B cell (primary cell): ENCODE results near the gene GHDC. TPM values are rescaled to one million over a fixed set of nuclear protein-coding genes. Genes with fewer than 3 reads are reported as not detected.
A peak's percentile ranks its signal among the peaks of the same experiment; 100 is the strongest.

Experiments used
- ATAC-seq: fragments of 200-7000 bp; cut with Tn5 transposase; one replicate; pipeline ENCODE4 v1.10.0; 2021; ENCODE audit warnings: low read depth, mild to moderate bottlenecking, moderate number of reproducible peaks, moderate library complexity
- CTCF ChIA-PET: fragments of 350-600 bp; sonication (Branson Sonifier 250); formaldehyde crosslinking; loops from one replicate; lab custom pipeline; 2021; ENCODE audit warnings: antibody characterized with exemption, inconsistent platforms; lab: Charles Lee
- POLR2A ChIA-PET: fragments of 350-600 bp; sonication (Branson Sonifier 250); formaldehyde crosslinking; loops from one replicate; lab custom pipeline; 2021; ENCODE audit warnings: antibody characterized with exemption; lab: Charles Lee
- DNase-seq: peaks from one replicate; pipeline ENCODE4 v3.0.0; 2013
- H2AFZ ChIP-seq: 2 replicates; pipeline ENCODE4 v1.6.1; 2012; ENCODE audit warnings: mild to moderate bottlenecking, low read depth, low read length; ENCODE audit not compliant: insufficient read depth, poor library complexity, severe bottlenecking
- H3K27ac ChIP-seq, 2 donors: 1 replicate in 1 of 2; 2 replicates in 1 of 2; pipeline ENCODE4 v1.5.1; 2012 to 2013; ENCODE audit warnings: low read length in 2 of 2, mild to moderate bottlenecking in 2 of 2, moderate library complexity in 1 of 2
- H3K27me3 ChIP-seq, 4 experiments: fragments of 200-600 bp in 1 of 4; sonication (generic) in 1 of 4; replicated peaks in 1 of 4; 1 replicate in 2 of 4; 2 replicates in 2 of 4; pipeline versions ENCODE4 v1.6.1 to v1.7.0; 2013 to 2016; ENCODE audit warnings: low read length in 3 of 4, mild to moderate bottlenecking in 2 of 4, mixed read lengths in 1 of 4, moderate library complexity in 1 of 4; ENCODE audit not compliant: insufficient read depth in 4 of 4, control insufficient read depth in 3 of 4; ENCODE audit errors: control extremely low read depth in 1 of 4
- H3K36me3 ChIP-seq, 2 experiments: replicated peaks in 1 of 2; 1 replicate in 1 of 2; 2 replicates in 1 of 2; pipeline versions ENCODE4 v1.6.1 to v1.7.1; 2013; ENCODE audit warnings: low read length in 1 of 2; ENCODE audit not compliant: insufficient read depth in 2 of 2, control insufficient read depth in 1 of 2; ENCODE audit errors: control extremely low read depth in 1 of 2, extremely low read depth in 1 of 2
- H3K4me1 ChIP-seq, 2 donors: fragments of 200-600 bp in 1 of 2; sonication (generic) in 1 of 2; 1 replicate in 1 of 2; 2 replicates in 1 of 2; pipeline versions ENCODE4 v1.5.1 to v1.6.1; 2013 to 2017; ENCODE audit warnings: low read length in 2 of 2; ENCODE audit not compliant: control insufficient read depth in 2 of 2, insufficient read depth in 2 of 2
- H3K4me2 ChIP-seq: replicated peaks from 2 replicates; pipeline ENCODE3; 2012; ENCODE audit warnings: mild to moderate bottlenecking, low read depth, low read length; ENCODE audit not compliant: poor library complexity, severe bottlenecking
- H3K4me3 ChIP-seq, 5 experiments: fragments of 200-600 bp in 1 of 5; sonication (generic) in 1 of 5; 1 replicate in 3 of 5; 2 replicates in 2 of 5; pipeline versions ENCODE4 v1.5.1 to v1.7.0; 2011 to 2016; ENCODE audit warnings: low read length in 4 of 5, mild to moderate bottlenecking in 4 of 5, low read depth in 2 of 5, control low read depth in 1 of 5, moderate library complexity in 1 of 5; ENCODE audit not compliant: insufficient read depth in 1 of 5; ENCODE audit errors: control extremely low read depth in 1 of 5, extremely low read depth in 1 of 5
- H3K79me2 ChIP-seq: fragments of 200-600 bp; sonication (generic); one replicate; pipeline ENCODE4 v1.6.0; 2016; ENCODE audit warnings: low read length; ENCODE audit not compliant: control insufficient read depth, insufficient read depth
- H3K9ac ChIP-seq: fragments of 200-600 bp; sonication (generic); 2 replicates; pipeline ENCODE4 v1.6.1; 2017; ENCODE audit warnings: mild to moderate bottlenecking, low read length, moderate library complexity
- H3K9me3 ChIP-seq, 3 donors: one replicate each; pipeline versions ENCODE4 v1.6.1 to v1.7.1; 2013; ENCODE audit warnings: low read length in 2 of 3; ENCODE audit not compliant: control insufficient read depth in 2 of 3, insufficient read depth in 1 of 3; ENCODE audit errors: control extremely low read depth in 1 of 3
- H4K20me1 ChIP-seq: 2 replicates; pipeline ENCODE4 v1.6.0; 2012; ENCODE audit warnings: mild to moderate bottlenecking, low read length; ENCODE audit not compliant: insufficient read depth, control insufficient read depth, poor library complexity, severe bottlenecking
- H3K27ac Mint-ChIP-seq: one replicate; pipeline ENCODE4 v1.8.0; 2021; ENCODE audit warnings: mixed read lengths
- H3K27me3 Mint-ChIP-seq: one replicate; pipeline ENCODE4 v1.8.0; 2021; ENCODE audit warnings: mixed read lengths
- H3K4me1 Mint-ChIP-seq: one replicate; pipeline ENCODE4 v1.8.0; 2021; ENCODE audit warnings: mixed read lengths
- H3K4me3 Mint-ChIP-seq: one replicate; pipeline ENCODE4 v1.8.0; 2021; ENCODE audit warnings: mixed read lengths
- H3K9me3 Mint-ChIP-seq: one replicate; pipeline ENCODE4 v1.8.0; 2022; ENCODE audit warnings: mixed read lengths; ENCODE audit not compliant: insufficient read depth
- EZH2 ChIP-seq: IDR thresholded peaks from 2 replicates; pipeline ENCODE4 v1.6.1; 2012; ENCODE audit warnings: borderline replicate concordance, low read depth, mild to moderate bottlenecking, moderate library complexity, low read length; ENCODE audit not compliant: insufficient read depth, poor library complexity, severe bottlenecking
- WGBS: methylation state at CpG from one replicate; pipeline ENCODE4 v1.1.5; 2013; ENCODE audit warnings: missing lambda C conversion rate; ENCODE audit not compliant: insufficient coverage; 5-methylcytosine and 5-hydroxymethylcytosine counted together
- intact Hi-C: fragments of 100-400 bp; cut with micrococcal nuclease; formaldehyde crosslinking; loops from one replicate; pipeline ENCODE4 v1.10.0; 2022
- polyA plus RNA-seq: library from polyadenylated mRNA; depleted of rRNA; stranded (reverse); fragments of >200 nt; gene quantifications from 2 replicates; pipeline ENCODE4 v1.2.3, GENCODE V29; 2012
- total RNA-seq, 2 donors: library from RNA; stranded (reverse); fragments of 120-200 nt in 1 of 2; gene quantifications; 1 replicate in 1 of 2; 2 replicates in 1 of 2; pipeline versions ENCODE4 v1.2.3 to v1.2.4, GENCODE V29; 2013 to 2022
- TF ChIP-seq, protein P1 (sequence below): fragments of 200-600 bp; IDR thresholded peaks from one replicate; pipeline ENCODE4 v1.8.0; 2022; ENCODE audit warnings: antibody characterized with exemption, mild to moderate bottlenecking

The GHDC gene
- total and polyA plus RNA-seq, 2 donors (not counting 1 experiment from before 2014, with no cell fraction given), result 41.5 to 65.4 TPM

DNA sequence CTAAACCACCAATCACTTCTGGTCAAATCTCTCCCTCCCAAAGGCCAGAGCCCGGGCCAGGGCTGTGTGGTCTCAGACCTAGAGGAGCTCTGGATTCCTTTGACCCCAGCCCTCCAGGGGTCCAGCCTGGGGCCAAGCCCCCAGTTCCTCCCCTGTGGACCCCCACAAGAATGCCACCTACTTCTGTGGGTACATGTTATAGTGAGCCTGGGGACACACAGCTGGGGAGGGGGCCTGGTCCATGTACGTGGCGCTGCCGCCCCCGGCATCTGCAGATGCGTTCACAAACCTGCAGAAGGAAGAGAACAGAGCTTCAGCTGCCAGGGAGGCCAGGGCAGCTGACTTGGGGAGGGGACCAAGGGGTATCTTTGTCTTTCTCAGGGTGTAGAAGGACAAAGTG is 7.9 kb upstream of the GHDC start:
- DNase-seq, result no peak
- Histone ChIP-seq H3K4me1 (peaks cover 11 to 15% of the 10 kb centered on the region in 2 donors), H2AFZ (no peak overlapping the region), H3K9me3 (no peaks in the 10 kb centered on the region), H3K4me2 (no peak overlapping the region), H4K20me1 (no peaks in the 10 kb centered on the region), H3K4me3 (no peak overlapping the region), H3K27ac (no peak overlapping the region), H3K9ac (no peak overlapping the region), H3K79me2 (no peaks in the 10 kb centered on the region), H3K36me3 (peaks cover 1 to 19% of the 10 kb centered on the region in 2 experiments), H3K27me3 (no peaks in the 10 kb centered on the region)
- ATAC-seq, result no peak
- CTCF ChIA-PET, result interaction anchor here (0.8 kb wide), 1 partner anchor 8 kb away, joined by 3 read pairs; the partner anchor contains the start of gene GHDC
- 97% methylated on average over 6 of the region's 6 CpGs for WGBS
- no peaks in the 10 kb centered on the region for H3K27me3 Mint-ChIP-seq
- H3K4me1 Mint-ChIP-seq, result peaks cover 18% of the 10 kb centered on the region
- no peaks in the 10 kb centered on the region for H3K9me3 Mint-ChIP-seq
- intact Hi-C loops, result no loop called here
- H3K4me3 Mint-ChIP-seq, result no peak overlapping the region
- peak overlapping the region; percentile 56 for H3K27ac Mint-ChIP-seq
- POLR2A ChIA-PET, result no interaction called here
- no peak for TF ChIP-seq EZH2
- TF ChIP-seq, protein P1, sequence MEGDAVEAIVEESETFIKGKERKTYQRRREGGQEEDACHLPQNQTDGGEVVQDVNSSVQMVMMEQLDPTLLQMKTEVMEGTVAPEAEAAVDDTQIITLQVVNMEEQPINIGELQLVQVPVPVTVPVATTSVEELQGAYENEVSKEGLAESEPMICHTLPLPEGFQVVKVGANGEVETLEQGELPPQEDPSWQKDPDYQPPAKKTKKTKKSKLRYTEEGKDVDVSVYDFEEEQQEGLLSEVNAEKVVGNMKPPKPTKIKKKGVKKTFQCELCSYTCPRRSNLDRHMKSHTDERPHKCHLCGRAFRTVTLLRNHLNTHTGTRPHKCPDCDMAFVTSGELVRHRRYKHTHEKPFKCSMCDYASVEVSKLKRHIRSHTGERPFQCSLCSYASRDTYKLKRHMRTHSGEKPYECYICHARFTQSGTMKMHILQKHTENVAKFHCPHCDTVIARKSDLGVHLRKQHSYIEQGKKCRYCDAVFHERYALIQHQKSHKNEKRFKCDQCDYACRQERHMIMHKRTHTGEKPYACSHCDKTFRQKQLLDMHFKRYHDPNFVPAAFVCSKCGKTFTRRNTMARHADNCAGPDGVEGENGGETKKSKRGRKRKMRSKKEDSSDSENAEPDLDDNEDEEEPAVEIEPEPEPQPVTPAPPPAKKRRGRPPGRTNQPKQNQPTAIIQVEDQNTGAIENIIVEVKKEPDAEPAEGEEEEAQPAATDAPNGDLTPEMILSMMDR, result no peak

DNA sequence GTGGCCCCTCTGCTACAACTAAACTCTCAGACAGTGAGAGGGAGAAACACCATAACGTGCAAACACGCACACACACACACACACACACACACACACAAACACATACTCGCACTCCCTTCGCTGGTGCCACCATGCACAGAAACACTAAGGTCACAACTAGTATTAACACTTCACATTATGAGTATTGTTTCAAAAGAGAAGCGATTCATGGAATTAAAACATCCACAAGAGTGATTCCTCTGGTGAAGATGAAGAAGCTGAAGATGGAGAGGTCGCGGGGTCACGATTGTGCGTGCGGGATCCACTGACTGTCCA is 7.1 kb upstream of the GHDC start:
- no peak overlapping the region for H3K27ac ChIP-seq
- H4K20me1 ChIP-seq, result no peaks in the 10 kb centered on the region
- no peaks in the 10 kb centered on the region for H3K9me3 ChIP-seq
- 99% methylated on average over 6 of the region's 10 CpGs for WGBS
- no peaks in the 10 kb centered on the region for H3K27me3 ChIP-seq
- H3K79me2 ChIP-seq, result no peaks in the 10 kb centered on the region
- ChIA-PET CTCF (no interaction called here), POLR2A (interaction anchor here (0.6 kb wide), 1 partner anchor 154 kb away, joined by 4 read pairs; no protein-coding TSS in a partner anchor)
- H3K36me3 ChIP-seq, result peaks cover 1 to 17% of the 10 kb centered on the region in 2 experiments
- peaks cover 18% of the 10 kb centered on the region for H3K4me1 Mint-ChIP-seq
- no peak overlapping the region for H3K4me2 ChIP-seq
- peak overlapping the region; percentile 32 for H3K27ac Mint-ChIP-seq
- no peak overlapping the region for H3K4me3 Mint-ChIP-seq
- no peaks in the 10 kb centered on the region for H3K9me3 Mint-ChIP-seq
- intact Hi-C loops, result no loop called here
- no peaks in the 10 kb centered on the region for H3K27me3 Mint-ChIP-seq
- TF ChIP-seq, protein P1, result no peak
- no peak for TF ChIP-seq EZH2
- H2AFZ ChIP-seq, result no peak overlapping the region
- no peak overlapping the region for H3K4me3 ChIP-seq
- DNase-seq (no peak), ATAC-seq (no peak)
- H3K9ac ChIP-seq, result no peak overlapping the region
- H3K4me1 ChIP-seq, result peaks cover 11 to 15% of the 10 kb centered on the region in 2 donors
